CD14-positive monocyte (primary cell): ENCODE measurements around the gene GSK3A. TPM values are rescaled to one million over a fixed set of nuclear protein-coding genes. Genes with fewer than 3 reads are reported as not detected.

ENCODE experiments used
- DNase-seq, 3 donors: peaks; one replicate each; pipeline ENCODE4 v3.0.0-alpha.2; 2011 to 2022
- H2AFZ ChIP-seq: 2 replicates; pipeline ENCODE4 v1.6.0; 2012; ENCODE audit warnings: mild to moderate bottlenecking, low read depth, low read length, inconsistent platforms; ENCODE audit not compliant: insufficient read depth, poor library complexity, severe bottlenecking
- H3K27ac ChIP-seq, 2 donors: 1 replicate in 1 of 2; 2 replicates in 1 of 2; pipeline ENCODE4 v1.5.1; 2012 to 2013; ENCODE audit warnings: low read length in 2 of 2, control low read depth in 1 of 2, inconsistent platforms in 1 of 2, low read depth in 1 of 2, mild to moderate bottlenecking in 1 of 2
- H3K27me3 ChIP-seq, 2 donors: one replicate each; pipeline versions ENCODE4 v1.6.0 to v1.6.1; 2011 to 2013; ENCODE audit warnings: low read length in 2 of 2; ENCODE audit not compliant: control insufficient read depth in 2 of 2, insufficient read depth in 2 of 2
- H3K36me3 ChIP-seq, 2 donors: replicated peaks in 1 of 2; 1 replicate in 1 of 2; 2 replicates in 1 of 2; pipeline versions ENCODE4 v1.5.1 to v1.6.1; 2012 to 2013; ENCODE audit warnings: low read length in 2 of 2, control low read depth in 1 of 2, inconsistent platforms in 1 of 2, mild to moderate bottlenecking in 1 of 2; ENCODE audit not compliant: insufficient read depth in 2 of 2, control insufficient read depth in 1 of 2
- H3K4me1 ChIP-seq, 2 donors: 1 replicate in 1 of 2; 2 replicates in 1 of 2; pipeline versions ENCODE4 v1.5.1 to v1.6.1; 2012 to 2013; ENCODE audit warnings: low read length in 2 of 2, control low read depth in 1 of 2, inconsistent platforms in 1 of 2, mild to moderate bottlenecking in 1 of 2, moderate library complexity in 1 of 2; ENCODE audit not compliant: insufficient read depth in 2 of 2, control insufficient read depth in 1 of 2
- H3K4me2 ChIP-seq: replicated peaks from 2 replicates; pipeline ENCODE3; 2012; ENCODE audit warnings: low read length, moderate library complexity, mild to moderate bottlenecking; ENCODE audit not compliant: poor library complexity, severe bottlenecking; ENCODE audit errors: extremely low read depth
- H3K4me3 ChIP-seq, 3 experiments: fragments of 200-600 bp in 1 of 3; sonication (generic) in 1 of 3; replicated peaks in 1 of 3; 1 replicate in 2 of 3; 2 replicates in 1 of 3; pipeline ENCODE4 v1.5.1; 2011 to 2013; ENCODE audit warnings: low read length in 3 of 3, mild to moderate bottlenecking in 3 of 3, control low read depth in 2 of 3, low read depth in 2 of 3, inconsistent platforms in 1 of 3, moderate library complexity in 1 of 3
- H3K79me2 ChIP-seq: 2 replicates; pipeline ENCODE4 v1.6.0; 2012; ENCODE audit warnings: mild to moderate bottlenecking, control low read depth, inconsistent platforms, low read length, moderate library complexity; ENCODE audit not compliant: insufficient read depth
- H3K9ac ChIP-seq: 2 replicates; pipeline ENCODE4 v1.6.0; 2017; ENCODE audit warnings: low read length, mild to moderate bottlenecking; ENCODE audit not compliant: insufficient read depth, poor library complexity, severe bottlenecking
- H3K9me3 ChIP-seq, 2 donors: replicated peaks in 1 of 2; 1 replicate in 1 of 2; 2 replicates in 1 of 2; pipeline versions ENCODE4 v1.5.1 to v1.6.1; 2012 to 2013; ENCODE audit warnings: low read length in 2 of 2, control low read depth in 1 of 2; ENCODE audit not compliant: control insufficient read depth in 1 of 2, insufficient read depth in 1 of 2
- H4K20me1 ChIP-seq: 2 replicates; pipeline ENCODE4 v1.6.0; 2012; ENCODE audit warnings: mild to moderate bottlenecking, low read length, control low read depth, moderate library complexity; ENCODE audit not compliant: insufficient read depth
- H3K27ac Mint-ChIP-seq, 7 donors: one replicate each; pipeline ENCODE4 v1.8.0; 2020; ENCODE audit warnings: mild to moderate bottlenecking in 7 of 7, mixed read lengths in 7 of 7, moderate library complexity in 6 of 7, inconsistent platforms in 2 of 7
- H3K27me3 Mint-ChIP-seq, 3 donors: one replicate each; pipeline ENCODE4 v1.8.0; 2021 to 2022; ENCODE audit warnings: low read depth in 3 of 3, mild to moderate bottlenecking in 3 of 3, mixed read lengths in 3 of 3, moderate library complexity in 3 of 3, inconsistent platforms in 1 of 3
- H3K36me3 Mint-ChIP-seq, 2 donors: one replicate each; pipeline ENCODE4 v1.8.0; 2020; ENCODE audit warnings: mixed read lengths in 2 of 2, inconsistent platforms in 1 of 2, mild to moderate bottlenecking in 1 of 2
- H3K4me1 Mint-ChIP-seq: one replicate; pipeline ENCODE4 v1.8.0; 2020; ENCODE audit warnings: mild to moderate bottlenecking, mixed read lengths
- H3K4me3 Mint-ChIP-seq, 2 donors: one replicate each; pipeline ENCODE4 v1.8.0; 2020; ENCODE audit warnings: mild to moderate bottlenecking in 2 of 2, mixed read lengths in 2 of 2, moderate library complexity in 1 of 2
- H3K9me3 Mint-ChIP-seq, 7 donors: one replicate each; pipeline ENCODE4 v1.8.0; 2020 to 2022; ENCODE audit warnings: mixed read lengths in 7 of 7, mild to moderate bottlenecking in 6 of 7, moderate library complexity in 6 of 7, inconsistent platforms in 2 of 7
- CTCF ChIP-seq: fragments of 200-600 bp; IDR thresholded peaks from one replicate; pipeline ENCODE4 v1.8.0; 2022; ENCODE audit warnings: antibody characterized with exemption, mild to moderate bottlenecking
- WGBS: methylation state at CpG from one replicate; pipeline ENCODE4 v1.1.5; 2013; ENCODE audit warnings: missing lambda C conversion rate; ENCODE audit not compliant: insufficient coverage; 5-methylcytosine and 5-hydroxymethylcytosine counted together
- intact Hi-C, 2 donors: fragments of 100-400 bp; cut with micrococcal nuclease; formaldehyde crosslinking; loops; one replicate each; pipeline versions ENCODE4 v1.15.0 to v1.15.1; 2023
- polyA plus RNA-seq, 3 donors: library from polyadenylated mRNA; depleted of rRNA in 1 of 3; unstranded in 2 of 3; stranded (reverse) in 1 of 3; fragments of 300-500 nt in 2 of 3; fragments of >200 nt in 1 of 3; fragmentation: Illumina TruSeq in 2 of 3; gene quantifications; 1 replicate in 2 of 3; 2 replicates in 1 of 3; pipeline ENCODE4 v1.2.3, GENCODE V29; 2012 to 2021

The GSK3A gene
- polyA plus RNA-seq, 3 donors, result 12.3 to 47.2 (median 14.9) TPM

- no peak for TF ChIP-seq CTCF
- peak overlapping the region in 2 of 7 donors; percentile 20 to 50 for H3K27ac Mint-ChIP-seq
- no peaks in the 10 kb centered on the region for H3K27me3 ChIP-seq
- no peaks in the 10 kb centered on the region for H3K9me3 Mint-ChIP-seq
- no peak overlapping the region for H3K4me2 ChIP-seq
- H3K4me1 ChIP-seq, result peaks cover 31 to 41% of the 10 kb centered on the region in 2 donors
- peaks cover 33% of the 10 kb centered on the region for H3K4me1 Mint-ChIP-seq
- H2AFZ ChIP-seq, result no peak overlapping the region
- H3K27me3 Mint-ChIP-seq, result peaks cover 0 to 5% (median 0%) of the 10 kb centered on the region in 3 donors
- intact Hi-C loops, result loop anchor here in 1 of 2 donors (5.0 to 10.0 kb wide), 3 partner anchors 36 to 154 kb away; partner anchors contain the start of gene POU2F2
- H4K20me1 ChIP-seq, result peaks cover 84% of the 10 kb centered on the region
- peaks cover 30% of the 10 kb centered on the region for H3K79me2 ChIP-seq
- H3K36me3 ChIP-seq, result peaks cover 59 to 63% of the 10 kb centered on the region in 2 donors
- WGBS, result 100% methylated on average over 1 of the region's 4 CpGs
- no peak overlapping the region for H3K9ac ChIP-seq
- no peaks in the 10 kb centered on the region for H3K9me3 ChIP-seq
- H3K36me3 Mint-ChIP-seq, result peaks cover 46 to 64% of the 10 kb centered on the region in 2 donors
- no peak overlapping the region for H3K4me3 ChIP-seq
- peak overlapping the region; percentile 31 to 56 for H3K27ac ChIP-seq
- H3K4me3 Mint-ChIP-seq, result no peak overlapping the region
- peak in 2 of 3 donors; percentile 33 to 43 for DNase-seq
These were observed 46.0 kb upstream of the GSK3A start for GRCh38 chr19:42288387-42288786.

- H3K36me3 Mint-ChIP-seq, result peaks cover 42 to 58% of the 10 kb centered on the region in 2 donors
- H3K4me2 ChIP-seq, result no peak overlapping the region
- DNase-seq, result no peak
- H3K27me3 Mint-ChIP-seq, result peaks cover 0 to 5% (median 0%) of the 10 kb centered on the region in 3 donors
- intact Hi-C loops, result loop anchor here (2.0 to 10.0 kb wide), 4 partner anchors 15 to 153 kb away; partner anchors contain the start of genes PAFAH1B3 (in 1 of the 2), POU2F2 (in 1 of the 2) and PRR19 (in 1 of the 2)
- H3K79me2 ChIP-seq, result peaks cover 30% of the 10 kb centered on the region
- TF ChIP-seq CTCF, result no peak
- peak overlapping the region; percentile 2 to 56 for H3K27ac ChIP-seq
- 99% methylated on average over 10 of the region's 10 CpGs for WGBS
- H2AFZ ChIP-seq, result no peak overlapping the region
- no peak overlapping the region for H3K4me3 Mint-ChIP-seq
- peaks cover 78% of the 10 kb centered on the region for H4K20me1 ChIP-seq
- H3K4me3 ChIP-seq, result no peak overlapping the region
- H3K4me1 Mint-ChIP-seq, result peaks cover 33% of the 10 kb centered on the region
- H3K4me1 ChIP-seq, result peaks cover 37 to 48% of the 10 kb centered on the region in 2 donors
- peak overlapping the region in 3 of 7 donors; percentile 42 to 88 (median 81) for H3K27ac Mint-ChIP-seq
- no peaks in the 10 kb centered on the region for H3K9me3 Mint-ChIP-seq
- no peaks in the 10 kb centered on the region for H3K9me3 ChIP-seq
- peaks cover 54 to 57% of the 10 kb centered on the region in 2 donors for H3K36me3 ChIP-seq
- no peak overlapping the region for H3K9ac ChIP-seq
- H3K27me3 ChIP-seq, result no peaks in the 10 kb centered on the region
These were observed 45.4 kb upstream of the GSK3A start for GRCh38 chr19:42287827-42288107.
